ENCODE measurements around the gene ENTPD2.

The ENTPD2 gene

GRCh38 chr9:137011156-137011555 is 42.7 kb downstream of the ENTPD2 start:
- TF ChIP-seq, protein P1, sequence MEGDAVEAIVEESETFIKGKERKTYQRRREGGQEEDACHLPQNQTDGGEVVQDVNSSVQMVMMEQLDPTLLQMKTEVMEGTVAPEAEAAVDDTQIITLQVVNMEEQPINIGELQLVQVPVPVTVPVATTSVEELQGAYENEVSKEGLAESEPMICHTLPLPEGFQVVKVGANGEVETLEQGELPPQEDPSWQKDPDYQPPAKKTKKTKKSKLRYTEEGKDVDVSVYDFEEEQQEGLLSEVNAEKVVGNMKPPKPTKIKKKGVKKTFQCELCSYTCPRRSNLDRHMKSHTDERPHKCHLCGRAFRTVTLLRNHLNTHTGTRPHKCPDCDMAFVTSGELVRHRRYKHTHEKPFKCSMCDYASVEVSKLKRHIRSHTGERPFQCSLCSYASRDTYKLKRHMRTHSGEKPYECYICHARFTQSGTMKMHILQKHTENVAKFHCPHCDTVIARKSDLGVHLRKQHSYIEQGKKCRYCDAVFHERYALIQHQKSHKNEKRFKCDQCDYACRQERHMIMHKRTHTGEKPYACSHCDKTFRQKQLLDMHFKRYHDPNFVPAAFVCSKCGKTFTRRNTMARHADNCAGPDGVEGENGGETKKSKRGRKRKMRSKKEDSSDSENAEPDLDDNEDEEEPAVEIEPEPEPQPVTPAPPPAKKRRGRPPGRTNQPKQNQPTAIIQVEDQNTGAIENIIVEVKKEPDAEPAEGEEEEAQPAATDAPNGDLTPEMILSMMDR (IDR thresholded peaks at IDR 0.05), result no peak
- H3K36me3 Mint-ChIP-seq (ENCODE audit: low read depth), result peaks cover 8% of the 10 kb centered on the region
- H3K27ac Mint-ChIP-seq, result no peak overlapping the region
- H3K4me3 Mint-ChIP-seq, result no peak overlapping the region
- no peak for DNase-seq
- no peaks in the 10 kb centered on the region for H3K27me3 Mint-ChIP-seq (ENCODE audit: low read depth, poor library complexity)
- peaks cover 6% of the 10 kb centered on the region for H3K9me3 Mint-ChIP-seq
- H3K4me1 Mint-ChIP-seq, result peaks cover 7% of the 10 kb centered on the region

DNA sequence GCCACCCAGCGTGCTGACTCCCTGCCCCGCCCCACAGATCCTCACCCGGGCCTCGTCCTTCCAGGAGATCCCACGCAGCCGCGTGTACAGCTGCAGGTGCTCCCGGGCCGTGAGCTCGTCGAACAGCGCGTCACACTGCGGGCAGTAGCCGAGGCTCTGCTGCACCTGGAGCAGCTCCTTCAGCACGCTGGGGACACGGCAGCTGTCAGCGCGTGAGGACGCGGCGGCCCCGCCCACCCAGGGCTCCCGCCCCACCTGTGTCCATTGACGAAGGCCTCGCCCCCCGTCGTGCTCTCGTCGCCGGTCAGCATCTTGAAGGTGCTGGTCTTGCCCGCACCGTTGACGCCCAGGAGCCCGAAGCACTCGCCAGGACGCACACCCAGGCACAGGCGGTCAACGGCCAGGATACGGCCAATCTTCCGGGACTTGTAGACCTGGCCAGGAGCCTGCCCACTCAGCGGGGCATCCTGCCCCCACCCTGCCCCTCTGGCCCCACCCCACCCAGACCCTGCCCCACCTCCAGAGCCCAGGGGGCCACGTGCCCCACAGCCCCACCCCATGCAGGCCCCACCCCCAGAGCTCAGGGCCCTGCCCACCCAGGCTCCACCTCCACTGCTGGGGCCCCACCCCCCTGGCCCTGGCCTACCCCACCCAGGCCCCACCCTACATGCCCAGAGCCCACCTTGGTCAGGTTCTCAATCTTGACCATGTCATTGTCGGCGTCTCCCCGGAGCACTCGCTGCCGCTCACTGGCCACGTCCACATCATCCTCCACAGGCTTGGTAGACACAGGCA is 43.7 kb downstream of the ENTPD2 start:
- Mint-ChIP-seq H3K27me3 (ENCODE audit: low read depth, poor library complexity) (no peaks in the 10 kb centered on the region), H3K4me3 (no peak overlapping the region), H3K27ac (no peak overlapping the region), H3K36me3 (ENCODE audit: low read depth) (peaks cover 8% of the 10 kb centered on the region), H3K9me3 (peaks cover 15% of the 10 kb centered on the region), H3K4me1 (peaks cover 7% of the 10 kb centered on the region)
- DNase-seq, result no peak
- TF ChIP-seq, protein P1 (IDR thresholded peaks at IDR 0.05), result no peak

GRCh38 chr9:137009217-137009616 is 44.6 kb downstream of the ENTPD2 start:
- Mint-ChIP-seq H3K4me1 (peaks cover 7% of the 10 kb centered on the region), H3K4me3 (no peak overlapping the region), H3K27me3 (ENCODE audit: low read depth, poor library complexity) (no peaks in the 10 kb centered on the region), H3K9me3 (peaks cover 24% of the 10 kb centered on the region), H3K27ac (no peak overlapping the region), H3K36me3 (ENCODE audit: low read depth) (peaks cover 8% of the 10 kb centered on the region)
- TF ChIP-seq, protein P1 (IDR thresholded peaks at IDR 0.05), result no peak
- no peak for DNase-seq

GRCh38 chr9:137008312-137008711 is 45.5 kb downstream of the ENTPD2 start:
- Mint-ChIP-seq H3K27me3 (ENCODE audit: low read depth, poor library complexity) (peaks cover 5% of the 10 kb centered on the region), H3K4me1 (peaks cover 7% of the 10 kb centered on the region), H3K9me3 (peaks cover 24% of the 10 kb centered on the region), H3K36me3 (ENCODE audit: low read depth) (peaks cover 8% of the 10 kb centered on the region), H3K27ac (no peak overlapping the region), H3K4me3 (no peak overlapping the region)
- TF ChIP-seq, protein P1 (IDR thresholded peaks at IDR 0.05), result no peak
- DNase-seq, result no peak

DNA sequence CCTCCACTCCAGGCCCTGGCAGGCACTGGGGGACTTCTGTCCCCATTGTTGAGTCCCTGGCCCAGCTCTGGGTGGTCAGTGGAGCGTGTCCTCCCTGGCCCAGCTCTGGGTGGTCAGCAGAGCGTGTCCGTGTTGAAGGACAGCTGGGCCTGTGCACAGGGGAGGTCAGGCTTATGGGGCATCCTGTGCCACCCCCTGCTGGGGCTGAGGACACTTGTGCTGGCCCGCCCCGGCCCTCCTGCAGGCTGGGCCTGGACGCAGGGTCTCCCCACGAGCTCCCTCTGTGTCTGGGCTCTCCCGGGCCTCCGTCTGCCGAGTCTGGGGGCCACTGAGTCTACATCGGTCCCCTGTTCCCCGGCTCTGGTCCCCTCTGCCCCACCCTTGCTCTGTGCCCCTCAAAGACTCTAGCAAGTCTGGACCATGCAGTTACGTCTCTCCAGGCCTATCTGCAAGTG is 46.0 kb downstream of the ENTPD2 start:
- Mint-ChIP-seq H3K27me3 (ENCODE audit: low read depth, poor library complexity) (peaks cover 5% of the 10 kb centered on the region), H3K36me3 (ENCODE audit: low read depth) (peaks cover 8% of the 10 kb centered on the region), H3K4me3 (no peak overlapping the region), H3K27ac (no peak overlapping the region), H3K9me3 (peaks cover 24% of the 10 kb centered on the region), H3K4me1 (peaks cover 7% of the 10 kb centered on the region)
- TF ChIP-seq, protein P1 (IDR thresholded peaks at IDR 0.05), result no peak
- peak; percentile 70 for DNase-seq
